Gastrocnemius medialis (tissue), 4 donors: Measurements from ENCODE around the gene ENHO. TPM values are rescaled to one million over a fixed set of nuclear protein-coding genes. Genes with fewer than 3 reads are reported as not detected.

ENCODE experiments used
- ATAC-seq, 2 donors: fragments of 150-250 bp; one replicate each; pipeline ENCODE4 v1.9.1; 2016
- DNase-seq, 2 donors: peaks; one replicate each; pipeline ENCODE4 v3.0.0-alpha.2; 2019
- H3K27ac ChIP-seq, 4 donors: fragments of 200-600 bp; sonication (generic); 1 replicate in 1 of 4; 2 replicates in 3 of 4; pipeline ENCODE4 v1.5.1; 2016 to 2018; ENCODE audit warnings: mild to moderate bottlenecking in 2 of 4, moderate library complexity in 1 of 4
- H3K27me3 ChIP-seq, 3 donors: fragments of 200-600 bp; sonication (generic) in 2 of 3; 1 replicate in 1 of 3; 2 replicates in 2 of 3; pipeline versions ENCODE4 v1.5.1 to v1.6.0; 2016 to 2019; ENCODE audit warnings: mild to moderate bottlenecking in 1 of 3, moderate library complexity in 1 of 3
- H3K36me3 ChIP-seq, 2 donors: fragments of 200-600 bp; sonication (generic) in 1 of 2; one replicate each; pipeline ENCODE4 v1.5.1; 2017 to 2018
- H3K4me1 ChIP-seq, 2 donors: fragments of 200-600 bp; sonication (generic) in 1 of 2; one replicate each; pipeline ENCODE4 v1.5.1; 2016 to 2017; ENCODE audit warnings: mild to moderate bottlenecking in 2 of 2
- H3K4me3 ChIP-seq, 4 donors: fragments of 200-600 bp; sonication (generic) in 3 of 4; 1 replicate in 1 of 4; 2 replicates in 3 of 4; pipeline ENCODE4 v1.5.1; 2016 to 2019; ENCODE audit warnings: mild to moderate bottlenecking in 2 of 4
- H3K9me3 ChIP-seq, 3 donors: fragments of 200-600 bp; sonication (generic) in 2 of 3; 1 replicate in 1 of 3; 2 replicates in 2 of 3; pipeline ENCODE4 v1.5.1; 2016 to 2019
- CTCF ChIP-seq, 5 experiments: fragments of 450-650 bp in 3 of 5; fragments of 200-600 bp in 2 of 5; sonication (generic) in 2 of 5; IDR thresholded peaks in 4 of 5; conservative IDR thresholded peaks in 1 of 5; 1 replicate in 4 of 5; 2 replicates in 1 of 5; pipeline ENCODE4 v1.5.1; 2016 to 2019; ENCODE audit warnings: antibody characterized with exemption in 5 of 5, mild to moderate bottlenecking in 3 of 5, moderate library complexity in 3 of 5
- POLR2A ChIP-seq, 2 donors: fragments of 450-650 bp; IDR thresholded peaks; one replicate each; pipeline ENCODE4 v1.6.1; 2017; ENCODE audit warnings: antibody characterized with exemption in 2 of 2, mild to moderate bottlenecking in 2 of 2, moderate library complexity in 2 of 2
- in situ Hi-C, 4 donors: fragments of 200-750 bp; cut with MboI; loops; one replicate each; pipeline versions ENCODE4 v1.15.0 to v1.8.0; 2017; ENCODE audit warnings: low sequenced_read_pairs in 4 of 4
- intact Hi-C: fragments of 100-400 bp; cut with DNase I; formaldehyde crosslinking; loops from one replicate; pipeline ENCODE4 v1.15.1; 2023; ENCODE audit warnings: low total_unique reads
- total RNA-seq, 4 donors: library from RNA; depleted of rRNA; stranded (reverse); fragments of >200 nt; gene quantifications; one replicate each; pipeline versions ENCODE4 v1.1.0 to v1.2.3, GENCODE V29; 2016

Gene ENHO
- total RNA-seq, 4 donors from 2014 or later: 0.65 TPM; not detected in 3

GRCh38 chr9:34555002-34555348 is 32.2 kb upstream of the ENHO start:
- ATAC-seq (no peak), DNase-seq (no peak)
- Histone ChIP-seq H3K4me1 (peaks cover 35 to 36% of the 10 kb centered on the region in 2 donors), H3K9me3 (no peaks in the 10 kb centered on the region), H3K27ac (peak overlapping the region in 2 of 4 donors; percentile 49 to 56), H3K4me3 (no peak overlapping the region), H3K36me3 (peaks cover 0 to 6% of the 10 kb centered on the region in 2 donors), H3K27me3 (no peaks in the 10 kb centered on the region)
- in situ Hi-C loops: loop anchor here in 1 of 4 donors (5.0 kb wide), 1 partner anchor 42 kb away; no protein-coding TSS in a partner anchor
- TF ChIP-seq CTCF (IDR thresholded peaks at IDR 0.05 in 4 of 5, conservative IDR thresholded peaks at IDR 0.05 in 1 of 5) (no peak), POLR2A (IDR thresholded peaks at IDR 0.05) (no peak)
- intact Hi-C loops: no loop called here

- in situ Hi-C loops: loop anchor here in 3 of 4 donors (5.0 kb wide), 2 partner anchors 43 to 48 kb away; no protein-coding TSS in a partner anchor
- H3K27me3 ChIP-seq: no peaks in the 10 kb centered on the region
- DNase-seq: no peak
- intact Hi-C loops: no loop called here
- H3K36me3 ChIP-seq: peaks cover 0 to 6% of the 10 kb centered on the region in 2 donors
- no peak overlapping the region for H3K4me3 ChIP-seq
- no peak for TF ChIP-seq CTCF (IDR thresholded peaks at IDR 0.05 in 4 of 5, conservative IDR thresholded peaks at IDR 0.05 in 1 of 5)
- no peak for TF ChIP-seq POLR2A (IDR thresholded peaks at IDR 0.05)
- no peaks in the 10 kb centered on the region for H3K9me3 ChIP-seq
- ATAC-seq: no peak
- peak overlapping the region in 2 of 4 donors; percentile 49 to 56 for H3K27ac ChIP-seq
- H3K4me1 ChIP-seq: peaks cover 30% of the 10 kb centered on the region in 2 donors
These were observed 31.6 kb upstream of the ENHO start for GRCh38 chr9:34554211-34555001.

- no peak overlapping the region for H3K4me3 ChIP-seq
- peak in 1 of 2 donors; percentile 8 for DNase-seq
- H3K27me3 ChIP-seq: no peaks in the 10 kb centered on the region
- TF ChIP-seq POLR2A (IDR thresholded peaks at IDR 0.05) (no peak), CTCF (IDR thresholded peaks at IDR 0.05 in 4 of 5, conservative IDR thresholded peaks at IDR 0.05 in 1 of 5) (no peak)
- H3K36me3 ChIP-seq: peaks cover 0 to 6% of the 10 kb centered on the region in 2 donors
- H3K9me3 ChIP-seq: no peaks in the 10 kb centered on the region
- in situ Hi-C loops (loop anchor here in 2 of 4 donors (5.0 kb wide), 2 partner anchors 44 to 49 kb away; no protein-coding TSS in a partner anchor), intact Hi-C loops (no loop called here)
- H3K27ac ChIP-seq: peak overlapping the region in 1 of 4 donors; percentile 56
- H3K4me1 ChIP-seq: peaks cover 22 to 23% of the 10 kb centered on the region in 2 donors
- ATAC-seq: no peak
These were observed 30.8 kb upstream of the ENHO start for GRCh38 chr9:34553511-34554021.

- in situ Hi-C loops (loop anchor here in 2 of 4 donors (5.0 kb wide), 2 partner anchors 44 to 49 kb away; no protein-coding TSS in a partner anchor), intact Hi-C loops (no loop called here)
- DNase-seq (peak in 1 of 2 donors; percentile 6), ATAC-seq (no peak)
- Histone ChIP-seq H3K9me3 (no peaks in the 10 kb centered on the region), H3K4me3 (no peak overlapping the region), H3K4me1 (peaks cover 16 to 17% of the 10 kb centered on the region in 2 donors), H3K27me3 (no peaks in the 10 kb centered on the region), H3K36me3 (peaks cover 0 to 6% of the 10 kb centered on the region in 2 donors), H3K27ac (no peak overlapping the region)
- TF ChIP-seq CTCF (IDR thresholded peaks at IDR 0.05 in 4 of 5, conservative IDR thresholded peaks at IDR 0.05 in 1 of 5) (no peak), POLR2A (IDR thresholded peaks at IDR 0.05) (no peak)
These were observed 30.2 kb upstream of the ENHO start for GRCh38 chr9:34552986-34553385.
